ENCODE measurements around the gene MLYCD. TPM values are rescaled to one million over a fixed set of nuclear protein-coding genes. Genes with fewer than 3 reads are reported as not detected.

Gene MLYCD
- polyA plus RNA-seq, 1 donor (not counting 4 experiments of a cell fraction or from before 2014, with no cell fraction given): 1.2 TPM

DNA sequence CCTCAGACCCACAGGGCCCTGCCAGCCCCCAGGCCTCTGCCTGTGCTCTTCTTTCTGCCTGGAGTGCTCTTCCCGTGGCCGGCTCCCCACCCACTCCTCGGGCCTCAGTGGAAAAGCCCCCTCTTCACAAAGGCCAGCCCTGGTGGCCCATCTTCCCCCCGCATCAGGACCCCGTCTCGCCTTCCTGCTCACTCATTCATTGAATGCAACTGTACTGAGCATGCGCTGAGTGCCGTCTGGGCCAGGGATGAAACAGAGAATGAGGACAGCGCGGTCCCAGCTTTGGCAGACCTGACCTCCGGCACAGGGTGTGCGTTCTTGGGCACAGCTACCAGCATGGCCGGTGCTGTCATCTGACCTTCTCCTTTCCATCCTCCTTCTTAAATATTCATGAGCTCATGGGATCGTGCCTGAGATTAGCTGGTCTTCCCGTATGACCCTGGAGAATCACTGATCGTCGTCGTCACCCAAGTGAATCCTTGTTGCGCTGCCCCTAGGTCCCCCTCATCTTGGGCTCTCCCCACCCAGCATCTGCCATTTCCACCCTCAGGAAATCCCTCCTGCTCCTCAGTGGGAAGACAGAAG lies 37.8 kb downstream of the MLYCD start:
- FAIRE-seq: no peak
- Histone ChIP-seq H3K4me2 (ENCODE audit: control insufficient read depth, extremely low read depth, insufficient read depth, low read depth, low read length) (no peak overlapping the region), H3K27me3 (ENCODE audit: control insufficient read depth, extremely low read depth, insufficient read depth, low read length) (peaks cover 24% of the 10 kb centered on the region), H3K27ac (ENCODE audit: control insufficient read depth, insufficient read depth, low read length) (no peak overlapping the region), H4K20me1 (ENCODE audit: control insufficient read depth, extremely low read depth, insufficient read depth, low read length) (no peaks in the 10 kb centered on the region), H3K9me3 (ENCODE audit: control insufficient read depth, low read depth, low read length) (no peaks in the 10 kb centered on the region), H3K36me3 (ENCODE audit: control insufficient read depth in 2 of 2, extremely low read depth in 1 of 2, insufficient read depth in 2 of 2, low read length in 2 of 2) (no peaks in the 10 kb centered on the region), H3K79me2 (ENCODE audit: control insufficient read depth, insufficient read depth, low read length) (no peaks in the 10 kb centered on the region), H3K9me1 (ENCODE audit: control insufficient read depth, extremely low read depth, insufficient read depth, low read length) (no peaks in the 10 kb centered on the region), H3K9ac (ENCODE audit: control insufficient read depth, extremely low read depth, insufficient read depth, low read length) (no peak overlapping the region), H3K4me3 (ENCODE audit: control insufficient read depth in 2 of 3, extremely low read depth in 1 of 3, insufficient read depth in 2 of 3, low read depth in 1 of 3, low read length in 3 of 3) (no peak overlapping the region), H3K4me1 (ENCODE audit: control insufficient read depth, extremely low read depth, insufficient read depth, low read length) (no peaks in the 10 kb centered on the region), H2AFZ (ENCODE audit: control insufficient read depth, low read length) (no peak overlapping the region)
- DNase-seq (ENCODE audit: low read depth, low spot score): no peak
- dilution Hi-C loops (cut with MboI; ENCODE audit: extremely low pct_ligation_motif_present, low sequenced_read_pairs): no loop called here
- TF ChIP-seq CTCF (optimal IDR thresholded peaks at IDR 0.05 in 1 of 3, IDR thresholded peaks at IDR 0.05 in 1 of 3, conservative IDR thresholded peaks at IDR 0.05 in 1 of 3; ENCODE audit: extremely low read depth in 1 of 3, insufficient read depth in 2 of 3, low read length in 3 of 3) (no peak), EZH2 (IDR thresholded peaks at IDR 0.05; ENCODE audit: low read length) (no peak)

- no peak for FAIRE-seq
- Histone ChIP-seq H3K9me3 (ENCODE audit: control insufficient read depth, low read depth, low read length) (no peaks in the 10 kb centered on the region), H3K27ac (ENCODE audit: control insufficient read depth, insufficient read depth, low read length) (no peak overlapping the region), H3K9me1 (ENCODE audit: control insufficient read depth, extremely low read depth, insufficient read depth, low read length) (no peaks in the 10 kb centered on the region), H3K4me2 (ENCODE audit: control insufficient read depth, extremely low read depth, insufficient read depth, low read depth, low read length) (no peak overlapping the region), H3K9ac (ENCODE audit: control insufficient read depth, extremely low read depth, insufficient read depth, low read length) (no peak overlapping the region), H3K36me3 (ENCODE audit: control insufficient read depth in 2 of 2, extremely low read depth in 1 of 2, insufficient read depth in 2 of 2, low read length in 2 of 2) (no peaks in the 10 kb centered on the region), H3K79me2 (ENCODE audit: control insufficient read depth, insufficient read depth, low read length) (no peaks in the 10 kb centered on the region), H4K20me1 (ENCODE audit: control insufficient read depth, extremely low read depth, insufficient read depth, low read length) (no peaks in the 10 kb centered on the region), H3K4me3 (ENCODE audit: control insufficient read depth in 2 of 3, extremely low read depth in 1 of 3, insufficient read depth in 2 of 3, low read depth in 1 of 3, low read length in 3 of 3) (no peak overlapping the region), H2AFZ (ENCODE audit: control insufficient read depth, low read length) (no peak overlapping the region), H3K27me3 (ENCODE audit: control insufficient read depth, extremely low read depth, insufficient read depth, low read length) (peaks cover 24% of the 10 kb centered on the region), H3K4me1 (ENCODE audit: control insufficient read depth, extremely low read depth, insufficient read depth, low read length) (no peaks in the 10 kb centered on the region)
- DNase-seq (ENCODE audit: low read depth, low spot score): no peak
- TF ChIP-seq CTCF (optimal IDR thresholded peaks at IDR 0.05 in 1 of 3, IDR thresholded peaks at IDR 0.05 in 1 of 3, conservative IDR thresholded peaks at IDR 0.05 in 1 of 3; ENCODE audit: extremely low read depth in 1 of 3, insufficient read depth in 2 of 3, low read length in 3 of 3) (no peak), EZH2 (IDR thresholded peaks at IDR 0.05; ENCODE audit: low read length) (no peak)
- dilution Hi-C loops (cut with MboI; ENCODE audit: extremely low pct_ligation_motif_present, low sequenced_read_pairs): no loop called here
Measured at GRCh38 chr16:83937267-83937666, 38.4 kb downstream of the MLYCD start.
